Epithelial cell of esophagus (primary cell): ENCODE results near the gene NIPAL4.

Source experiments
- DNase-seq: peaks from one replicate; pipeline ENCODE4 v3.0.0; 2010; ENCODE audit warnings: low read depth
- H3K4me3 ChIP-seq: 2 replicates; pipeline ENCODE4 v1.5.1; 2011; ENCODE audit warnings: mild to moderate bottlenecking, low read length, control low read depth
- CTCF ChIP-seq: IDR thresholded peaks from 2 replicates; pipeline ENCODE4 v1.5.1; 2011; ENCODE audit warnings: low read depth, mild to moderate bottlenecking, low read length, control low read depth, inconsistent platforms; ENCODE audit not compliant: insufficient read depth; ENCODE audit errors: missing control alignments

The NIPAL4 gene

GRCh38 chr5:157506066-157506590 lies 46.1 kb downstream of the NIPAL4 start:
- no peak for TF ChIP-seq CTCF
- no peak overlapping the region for H3K4me3 ChIP-seq
- DNase-seq, result no peak

- TF ChIP-seq CTCF, result no peak
- no peak overlapping the region for H3K4me3 ChIP-seq
- peak; percentile 6 for DNase-seq
Observed at GRCh38 chr5:157506981-157507780, 47.2 kb downstream of the NIPAL4 start.

- no peak for DNase-seq
- H3K4me3 ChIP-seq, result no peak overlapping the region
- no peak for TF ChIP-seq CTCF
Observed at GRCh38 chr5:157509093-157509492, 49.1 kb downstream of the NIPAL4 start.

GRCh38 chr5:157509587-157509986 lies 49.6 kb downstream of the NIPAL4 start:
- no peak overlapping the region for H3K4me3 ChIP-seq
- DNase-seq, result no peak
- TF ChIP-seq CTCF, result no peak

- no peak for TF ChIP-seq CTCF
- no peak overlapping the region for H3K4me3 ChIP-seq
Observed at GRCh38 chr5:157510682-157511081, 50.7 kb downstream of the NIPAL4 start.

GRCh38 chr5:157511651-157512644 lies 51.9 kb downstream of the NIPAL4 start:
- no peak for TF ChIP-seq CTCF
- DNase-seq, result peak; percentile 94
- H3K4me3 ChIP-seq, result no peak overlapping the region

More at GRCh38 chr5:157510682-157511081, 50.7 kb downstream of the NIPAL4 start:
- DNase-seq, result no peak
